GM20000 (cell line): ENCODE data around the gene USP35.

Source experiments
- DNase-seq: peaks from one replicate; pipeline ENCODE4 v3.0.0; 2012; ENCODE audit warnings: low spot score
- TF ChIP-seq, protein P1 (sequence below): IDR thresholded peaks from 2 replicates; pipeline ENCODE4 v1.5.1; 2012; ENCODE audit warnings: mild to moderate bottlenecking, control low read depth; ENCODE audit errors: extremely low read depth, missing control alignments

The USP35 gene

DNA sequence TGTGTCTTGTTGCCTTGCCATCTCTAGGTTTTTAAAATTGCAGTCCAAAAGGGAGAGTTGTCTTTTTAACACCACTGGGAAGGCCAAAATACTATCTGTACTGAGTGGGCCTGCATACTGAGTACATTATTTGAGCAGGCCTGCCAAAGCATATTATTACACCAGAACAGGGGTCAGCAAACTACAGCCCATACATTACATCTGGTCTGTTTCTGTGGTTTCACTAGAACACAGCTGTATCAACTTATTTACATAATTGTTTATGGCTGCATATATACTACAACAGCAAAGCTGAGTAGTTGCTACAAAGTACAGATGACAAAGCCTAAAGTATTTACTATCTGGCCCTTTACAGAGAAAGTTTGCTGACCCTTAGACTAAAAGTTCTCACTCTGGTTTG, 74.0 kb downstream of the USP35 start:
- DNase-seq, result no peak
- TF ChIP-seq, protein P1, sequence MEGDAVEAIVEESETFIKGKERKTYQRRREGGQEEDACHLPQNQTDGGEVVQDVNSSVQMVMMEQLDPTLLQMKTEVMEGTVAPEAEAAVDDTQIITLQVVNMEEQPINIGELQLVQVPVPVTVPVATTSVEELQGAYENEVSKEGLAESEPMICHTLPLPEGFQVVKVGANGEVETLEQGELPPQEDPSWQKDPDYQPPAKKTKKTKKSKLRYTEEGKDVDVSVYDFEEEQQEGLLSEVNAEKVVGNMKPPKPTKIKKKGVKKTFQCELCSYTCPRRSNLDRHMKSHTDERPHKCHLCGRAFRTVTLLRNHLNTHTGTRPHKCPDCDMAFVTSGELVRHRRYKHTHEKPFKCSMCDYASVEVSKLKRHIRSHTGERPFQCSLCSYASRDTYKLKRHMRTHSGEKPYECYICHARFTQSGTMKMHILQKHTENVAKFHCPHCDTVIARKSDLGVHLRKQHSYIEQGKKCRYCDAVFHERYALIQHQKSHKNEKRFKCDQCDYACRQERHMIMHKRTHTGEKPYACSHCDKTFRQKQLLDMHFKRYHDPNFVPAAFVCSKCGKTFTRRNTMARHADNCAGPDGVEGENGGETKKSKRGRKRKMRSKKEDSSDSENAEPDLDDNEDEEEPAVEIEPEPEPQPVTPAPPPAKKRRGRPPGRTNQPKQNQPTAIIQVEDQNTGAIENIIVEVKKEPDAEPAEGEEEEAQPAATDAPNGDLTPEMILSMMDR, result no peak
